Epithelial cell of proximal tubule (primary cell): ENCODE measurements around the gene SSUH2. TPM values are rescaled to one million over a fixed set of nuclear protein-coding genes. Genes with fewer than 3 reads are reported as not detected.

Source experiments
- DNase-seq: peaks from one replicate; pipeline ENCODE4 v3.0.0-alpha.2; 2011; ENCODE audit warnings: low read depth
- H3K4me3 ChIP-seq: 2 replicates; pipeline ENCODE4 v1.5.1; 2011; ENCODE audit warnings: low read depth, mild to moderate bottlenecking, low read length
- CTCF ChIP-seq: conservative IDR thresholded peaks from 2 replicates; pipeline ENCODE4 v1.5.1; 2012; ENCODE audit warnings: low read depth, mild to moderate bottlenecking, low read length
- total RNA-seq: library from RNA; depleted of rRNA; stranded (reverse); fragments of >200 nt; gene quantifications from 2 replicates; pipeline ENCODE4 v1.2.3, GENCODE V29; 2015

The SSUH2 gene
- total RNA-seq, 1 donor from 2014 or later = not detected

- TF ChIP-seq CTCF = no peak
- no peak for DNase-seq
- no peak overlapping the region for H3K4me3 ChIP-seq
These were observed 37.8 kb downstream of the SSUH2 start for GRCh38 chr3:8606701-8607231.

GRCh38 chr3:8604988-8605387 lies 39.6 kb downstream of the SSUH2 start:
- TF ChIP-seq CTCF = no peak
- no peak for DNase-seq

GRCh38 chr3:8604006-8604405 lies 40.6 kb downstream of the SSUH2 start:
- H3K4me3 ChIP-seq = no peak overlapping the region
- no peak for TF ChIP-seq CTCF
- DNase-seq = no peak

More at GRCh38 chr3:8604988-8605387, 39.6 kb downstream of the SSUH2 start:
- no peak overlapping the region for H3K4me3 ChIP-seq

GRCh38 chr3:8603115-8603710 lies 41.4 kb downstream of the SSUH2 start:
- no peak for DNase-seq
- no peak for TF ChIP-seq CTCF
- no peak overlapping the region for H3K4me3 ChIP-seq

- TF ChIP-seq CTCF = no peak
- no peak overlapping the region for H3K4me3 ChIP-seq
- DNase-seq = no peak
These were observed 44.1 kb downstream of the SSUH2 start for GRCh38 chr3:8600457-8600856.

- DNase-seq = no peak
- no peak overlapping the region for H3K4me3 ChIP-seq
- no peak for TF ChIP-seq CTCF
These were observed 45.5 kb downstream of the SSUH2 start for GRCh38 chr3:8599146-8599545.
